DMS79 treated with DMSO at 0.1 percent for 48 hours (cell line): Measurements from ENCODE around the gene PRELID3B.
"Not testable (repeated sequence)": the region's sequence is repeated elsewhere in the genome, so short reads cannot be mapped to it uniquely, and the experiment has no call there.

Experiments
- DNase-seq: peaks from one replicate; lab custom pipeline; 2025; lab: John Stamatoyannopoulos, UW

Gene PRELID3B

DNA sequence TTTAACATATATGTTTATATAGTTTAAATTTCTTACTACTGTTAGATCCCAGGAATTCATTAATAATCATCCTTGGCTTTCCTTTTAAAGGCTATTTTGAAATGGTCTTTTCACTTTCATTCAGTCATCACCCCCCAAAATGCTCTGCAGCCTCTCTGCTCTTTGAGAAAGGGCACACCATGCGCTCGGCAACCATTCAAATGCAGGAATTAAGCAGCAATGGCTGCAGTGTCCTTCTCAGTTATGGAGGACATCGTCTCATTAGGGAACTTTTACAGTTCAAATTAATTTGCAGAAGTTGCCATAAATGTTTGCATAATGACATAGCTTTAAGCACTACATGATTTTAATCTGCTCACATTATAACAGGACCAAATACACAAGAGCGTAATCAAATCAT, 17.1 kb downstream of the PRELID3B start:
- no peak for DNase-seq

DNA sequence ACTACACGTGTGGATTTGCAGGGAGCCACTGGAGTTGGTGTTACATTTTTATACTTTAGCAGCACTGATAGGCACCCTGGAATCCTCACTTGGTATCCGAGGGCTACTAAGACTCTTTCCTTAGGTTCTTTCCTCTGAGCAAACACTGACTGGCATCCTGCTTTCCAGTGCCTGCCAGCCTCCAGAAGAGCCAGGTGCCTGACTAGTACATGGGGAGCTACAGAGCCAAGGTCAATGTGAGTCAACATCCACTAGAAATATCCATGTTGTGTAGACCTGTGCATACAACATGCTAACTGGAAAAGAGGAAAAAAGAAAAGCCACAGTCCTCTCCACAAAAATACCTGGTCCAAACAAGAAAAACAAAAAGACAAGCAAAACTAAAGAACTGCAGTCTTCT, 17.5 kb downstream of the PRELID3B start:
- no peak for DNase-seq

DNA sequence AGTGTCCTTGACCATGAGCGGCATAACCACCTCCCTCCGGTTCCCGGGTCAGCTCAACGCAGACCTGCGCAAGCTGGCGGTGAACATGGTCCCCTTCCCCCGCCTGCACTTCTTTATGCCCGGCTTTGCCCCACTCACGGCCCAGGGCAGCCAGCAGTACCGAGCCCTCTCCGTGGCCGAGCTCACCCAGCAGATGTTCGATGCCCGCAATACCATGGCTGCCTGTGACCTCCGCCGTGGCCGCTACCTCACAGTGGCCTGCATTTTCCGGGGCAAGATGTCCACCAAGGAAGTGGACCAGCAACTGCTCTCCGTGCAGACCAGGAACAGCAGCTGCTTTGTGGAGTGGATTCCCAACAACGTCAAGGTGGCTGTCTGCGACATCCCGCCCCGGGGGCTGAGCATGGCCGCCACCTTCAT, 18.5 kb downstream of the PRELID3B start:
- no peak for DNase-seq

DNA sequence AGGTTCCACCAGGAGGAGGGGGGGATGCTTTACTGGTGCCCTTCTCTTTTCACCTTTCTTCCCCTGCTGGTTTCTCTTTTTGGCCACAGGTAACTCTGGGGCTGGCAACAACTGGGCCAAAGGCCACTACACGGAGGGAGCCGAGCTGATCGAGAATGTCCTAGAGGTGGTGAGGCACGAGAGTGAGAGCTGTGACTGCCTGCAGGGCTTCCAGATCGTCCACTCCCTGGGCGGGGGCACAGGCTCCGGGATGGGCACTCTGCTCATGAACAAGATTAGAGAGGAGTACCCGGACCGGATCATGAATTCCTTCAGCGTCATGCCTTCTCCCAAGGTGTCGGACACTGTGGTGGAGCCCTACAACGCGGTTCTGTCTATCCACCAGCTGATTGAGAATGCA, 19.0 kb downstream of the PRELID3B start:
- DNase-seq, result no peak

DNA sequence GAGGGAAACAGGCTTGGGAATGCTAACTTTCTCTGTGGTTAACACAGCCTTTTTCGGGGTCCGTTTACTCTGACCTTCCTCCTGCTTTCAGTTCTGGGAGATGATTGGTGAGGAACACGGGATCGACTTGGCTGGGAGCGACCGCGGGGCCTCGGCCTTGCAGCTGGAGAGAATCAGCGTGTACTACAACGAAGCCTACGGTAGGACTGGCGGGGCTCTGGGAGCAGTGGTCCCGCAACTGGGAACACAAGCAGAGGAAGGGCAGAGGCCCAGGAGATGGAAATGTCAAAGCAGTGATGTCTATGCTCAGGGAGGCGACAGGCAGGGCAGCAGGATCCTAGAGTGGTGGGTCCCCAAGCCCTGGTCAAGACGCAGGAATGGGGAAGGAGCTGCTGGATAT, 19.8 kb downstream of the PRELID3B start:
- DNase-seq, result no peak

DNA sequence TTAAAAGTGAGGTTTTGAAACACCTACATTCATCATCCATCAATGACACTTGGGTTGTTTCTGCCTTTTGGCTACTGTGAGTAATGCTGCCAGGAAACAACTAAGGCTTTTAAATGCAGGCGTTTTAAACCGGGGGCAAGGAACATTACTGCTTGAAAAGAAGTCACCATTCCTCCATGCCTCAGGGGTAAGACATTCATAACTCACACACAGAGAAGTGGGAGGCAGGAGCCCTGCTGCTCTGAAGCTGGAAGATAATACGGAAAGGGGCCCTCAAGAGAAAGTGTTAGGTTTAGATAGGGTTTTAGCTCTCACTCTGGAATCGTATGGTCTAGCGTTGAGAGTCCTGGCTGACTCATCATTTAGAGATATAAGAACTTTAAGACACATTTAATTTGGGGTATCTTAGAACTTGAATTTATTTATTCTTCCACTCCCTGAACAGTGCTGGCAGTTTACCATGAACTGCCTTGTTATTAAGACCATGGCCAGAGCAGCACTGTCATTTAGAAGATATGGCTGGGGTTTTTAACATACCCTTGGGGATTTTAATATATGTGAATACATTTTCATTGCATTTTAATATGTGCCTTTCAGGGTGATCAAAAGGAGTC, 21.5 kb downstream of the PRELID3B start:
- no peak for DNase-seq

DNA sequence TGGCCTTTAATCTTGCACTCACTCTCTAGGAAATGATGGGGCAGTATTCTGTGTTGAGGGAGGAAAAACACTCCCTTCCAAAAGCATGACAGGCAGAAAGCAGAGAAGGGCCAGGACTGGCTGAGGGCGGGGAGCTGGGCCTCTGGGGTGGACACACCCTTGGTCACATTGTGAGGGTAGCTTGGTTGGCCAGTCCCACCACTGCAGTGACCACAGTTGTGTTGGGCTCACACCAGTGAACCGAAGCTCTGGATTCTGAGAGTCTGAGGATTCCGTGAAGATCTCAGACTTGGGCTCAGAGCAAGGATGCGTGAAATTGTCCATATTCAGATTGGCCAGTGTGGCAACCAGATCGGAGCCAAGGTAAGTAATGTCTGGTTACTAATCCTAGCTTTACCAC, 23.4 kb downstream of the PRELID3B start, which contains the start of gene TUBB1:
TSS of gene TUBB1 (plus strand) at position 213 of the 400 bp plus-strand sequence. CDS start at position 307, 94 bp downstream.
- no peak for DNase-seq

DNA sequence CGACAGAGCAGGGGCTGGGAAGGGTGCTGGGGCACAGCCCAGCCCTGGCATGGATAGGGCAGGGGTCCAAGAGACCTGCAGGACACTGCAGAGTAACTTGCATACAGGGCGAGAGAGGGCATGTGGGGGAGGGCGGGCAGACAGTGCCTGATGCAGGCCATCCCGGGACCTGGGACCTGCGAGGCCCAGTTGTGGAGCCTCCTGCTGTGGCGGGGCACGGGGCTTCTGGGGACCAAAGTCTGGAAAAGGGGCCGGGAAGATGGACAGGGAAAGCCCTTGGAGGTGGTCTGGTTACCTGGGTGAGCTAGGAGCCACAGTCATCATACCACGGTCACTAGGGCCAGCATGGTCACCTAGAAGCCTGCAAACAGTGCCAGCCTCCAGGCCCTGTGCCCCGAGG, 23.8 kb downstream of the PRELID3B start:
- DNase-seq, result no peak

DNA sequence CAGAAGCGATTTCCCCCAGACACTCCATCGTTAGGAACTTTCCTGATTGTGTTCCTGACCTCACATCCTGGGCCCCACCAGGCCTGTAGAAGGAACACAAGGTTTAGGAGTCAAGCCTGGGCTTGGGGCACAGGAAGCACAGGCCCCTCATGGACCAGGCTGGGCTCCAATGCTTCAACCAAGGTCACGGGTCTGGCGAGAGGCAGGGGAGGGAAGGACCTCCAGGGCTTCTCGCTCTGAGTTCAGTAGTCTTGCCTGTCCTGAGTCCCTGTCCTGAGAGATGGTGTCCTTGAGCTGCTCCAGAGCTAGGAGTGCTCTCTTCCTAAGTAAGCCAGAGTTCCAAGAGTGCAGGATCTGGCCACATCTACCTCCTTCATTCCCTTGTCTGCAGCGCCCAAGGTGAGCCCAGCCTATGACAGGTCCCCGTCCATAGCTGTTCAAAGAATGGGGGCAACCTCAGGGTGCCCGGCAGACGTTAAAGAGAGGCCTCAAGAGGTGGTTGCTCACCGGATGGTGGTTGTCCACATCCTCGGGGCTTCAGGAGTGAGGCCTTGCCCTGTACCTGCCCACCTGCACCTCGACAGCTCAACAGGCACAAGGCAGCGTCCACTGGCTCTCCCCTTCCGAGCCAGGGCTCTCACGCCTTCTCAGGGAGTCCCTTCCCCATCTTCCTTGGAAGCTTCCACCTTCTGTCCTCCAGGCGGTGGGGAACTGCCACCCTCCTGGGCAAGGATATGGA, 24.9 kb downstream of the PRELID3B start:
- no peak for DNase-seq

DNA sequence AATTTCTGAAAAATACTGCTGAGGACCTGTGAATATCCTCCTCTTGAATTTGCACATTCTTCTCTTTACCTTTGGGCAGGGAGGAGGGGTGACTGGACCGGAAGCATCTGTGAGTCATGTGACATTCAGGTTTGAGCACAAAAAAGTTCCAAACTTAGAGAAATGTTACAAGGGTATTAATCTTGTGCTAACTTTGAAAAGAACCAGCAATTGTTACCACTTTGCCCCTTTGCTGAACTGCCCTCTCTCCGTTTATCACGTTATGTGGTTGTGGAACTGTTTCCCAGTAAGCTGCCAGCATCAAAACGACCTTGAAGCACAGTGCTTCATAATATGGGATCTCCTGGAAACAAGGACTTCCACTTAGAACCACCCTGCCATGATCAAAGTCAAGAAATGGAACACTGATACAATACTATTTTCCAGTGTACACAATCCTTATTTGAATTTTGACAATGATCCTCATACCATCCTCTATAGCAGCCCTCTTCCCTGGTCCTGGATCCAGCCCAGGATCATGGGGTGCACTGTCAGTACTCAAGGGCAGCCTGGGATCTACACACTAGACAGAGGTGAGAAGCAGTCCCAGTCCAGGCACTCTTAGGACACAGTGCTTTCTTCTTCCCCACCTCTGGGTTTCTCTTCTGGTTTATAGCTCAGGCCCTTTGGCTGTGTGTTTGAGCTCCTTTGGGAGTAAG, 25.6 kb downstream of the PRELID3B start:
- DNase-seq, result no peak

DNA sequence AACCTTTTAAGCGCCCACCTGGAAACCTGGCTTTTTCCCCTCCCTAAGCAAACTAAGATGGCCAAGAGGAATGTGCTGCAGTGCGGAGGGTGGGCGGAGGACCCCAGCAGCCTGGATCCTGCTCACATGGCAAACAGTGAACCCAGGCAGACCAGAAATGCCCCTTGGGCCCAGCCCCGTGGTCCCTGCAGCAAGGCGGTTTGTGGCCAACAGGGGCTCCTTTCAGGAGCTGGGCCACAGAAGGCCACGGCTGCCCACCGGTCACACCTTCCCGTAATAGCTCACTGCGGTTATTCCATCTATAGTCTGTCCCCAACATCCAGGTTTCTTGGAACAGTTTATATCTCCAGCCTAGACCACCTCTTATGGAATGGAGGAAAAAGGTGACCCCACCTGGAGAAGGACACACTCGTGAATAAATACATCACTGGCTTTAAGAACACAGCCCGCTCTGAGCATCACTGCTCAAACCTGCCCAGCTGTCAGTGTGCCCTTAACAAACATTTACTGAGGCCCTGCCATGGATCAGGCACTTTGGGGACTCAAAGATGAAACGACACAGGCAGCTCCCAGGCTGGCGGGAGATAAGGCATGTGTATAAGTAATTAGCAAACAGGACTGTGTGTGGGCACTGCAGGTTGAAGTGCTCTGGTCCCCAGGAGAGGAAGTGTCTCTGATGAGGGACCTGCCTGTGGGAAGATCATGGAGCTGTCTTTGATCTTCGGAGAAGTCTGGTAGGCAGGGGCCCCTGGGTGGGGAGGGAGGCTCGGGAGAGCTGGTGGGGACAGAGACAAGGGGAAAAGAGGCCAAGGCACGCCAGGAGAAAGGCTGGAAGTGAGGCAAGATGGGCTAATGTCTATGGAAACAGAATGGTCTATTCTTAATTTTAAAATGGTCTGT, 26.5 kb downstream of the PRELID3B start:
- DNase-seq, result no peak

DNA sequence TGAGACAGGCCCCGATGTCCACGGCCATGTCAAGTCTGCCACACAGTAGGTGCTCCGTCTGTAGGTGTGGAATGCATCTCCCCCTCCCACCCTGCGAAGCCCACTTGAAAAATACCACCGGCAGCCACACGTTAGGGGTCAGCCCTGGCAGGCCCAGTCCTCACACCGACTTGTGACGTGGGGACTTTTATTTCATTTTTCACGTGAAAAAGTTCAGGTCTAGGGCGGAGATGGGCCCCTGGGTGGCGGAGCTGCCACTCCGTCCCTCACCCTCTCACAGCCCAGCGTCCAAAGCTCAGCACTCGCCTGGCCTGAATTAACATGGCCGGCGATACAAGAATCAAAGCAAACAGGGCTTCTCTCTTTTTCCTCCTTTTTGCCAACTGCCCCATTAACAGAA, 27.2 kb downstream of the PRELID3B start:
- no peak for DNase-seq

DNA sequence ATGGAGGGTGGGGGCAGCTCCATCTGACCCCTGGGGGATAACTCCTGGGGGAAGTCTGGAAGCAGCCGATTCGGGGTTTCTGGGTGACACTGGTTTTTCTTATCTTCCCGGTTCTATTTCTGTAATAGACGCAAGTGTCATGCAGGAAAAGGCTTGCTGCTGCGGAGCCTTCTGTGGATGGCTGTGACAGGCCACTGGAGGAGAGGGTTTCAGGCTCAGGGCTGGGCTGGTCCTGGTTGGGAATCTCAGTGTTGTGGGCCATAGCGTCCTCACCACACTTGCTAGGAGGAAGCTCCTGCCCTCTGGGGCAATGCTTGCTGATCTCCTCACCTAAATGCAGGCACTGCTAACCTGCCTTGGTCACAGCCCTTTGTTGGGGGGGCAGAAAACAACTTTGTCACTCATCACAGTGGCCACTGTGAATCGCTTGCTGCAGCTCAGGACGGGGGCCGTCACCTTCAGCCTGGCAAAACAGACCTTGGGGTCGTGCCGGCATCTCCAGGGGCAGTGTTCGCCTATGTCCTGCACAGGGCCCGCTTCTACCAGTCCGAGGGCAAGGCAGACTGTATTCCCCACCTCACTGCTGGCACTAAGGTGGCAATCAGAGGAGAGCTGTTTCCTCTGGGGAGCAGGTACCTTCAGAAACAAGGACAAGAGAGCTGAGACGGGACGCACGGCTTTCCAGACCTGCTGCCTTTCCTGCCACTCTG, 27.8 kb downstream of the PRELID3B start:
- no peak for DNase-seq

DNA sequence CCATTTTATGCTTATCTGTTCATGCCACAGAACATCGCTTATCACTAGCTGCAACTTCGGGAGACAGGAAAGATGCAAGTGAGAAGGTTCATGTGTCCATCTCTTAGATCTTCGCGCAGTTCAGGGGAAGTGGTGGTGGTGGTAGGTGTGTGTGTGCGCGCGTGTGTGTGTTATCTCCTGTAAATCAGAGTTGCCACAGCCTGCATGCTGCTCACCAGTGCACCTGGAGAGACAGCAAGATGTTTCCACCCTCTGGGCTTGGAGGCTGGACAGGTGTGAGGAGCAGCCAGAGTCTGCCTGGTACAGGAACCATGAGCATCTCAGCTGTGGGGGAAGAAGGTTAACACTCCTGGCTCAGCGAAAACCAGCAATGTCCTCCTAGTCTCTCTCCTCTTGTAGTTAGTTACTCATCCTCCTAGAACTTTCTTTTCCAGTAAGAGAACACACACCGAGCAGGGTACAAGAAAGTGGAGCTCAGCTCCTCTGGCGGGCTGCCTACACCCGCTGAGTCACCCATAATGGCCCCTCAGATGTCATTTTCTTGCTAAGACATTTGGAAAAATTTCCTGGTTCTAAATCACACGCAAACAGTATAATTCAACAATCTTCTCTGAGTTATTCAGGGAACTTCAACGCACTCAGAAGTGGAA, 28.5 kb downstream of the PRELID3B start:
- DNase-seq, result no peak

DNA sequence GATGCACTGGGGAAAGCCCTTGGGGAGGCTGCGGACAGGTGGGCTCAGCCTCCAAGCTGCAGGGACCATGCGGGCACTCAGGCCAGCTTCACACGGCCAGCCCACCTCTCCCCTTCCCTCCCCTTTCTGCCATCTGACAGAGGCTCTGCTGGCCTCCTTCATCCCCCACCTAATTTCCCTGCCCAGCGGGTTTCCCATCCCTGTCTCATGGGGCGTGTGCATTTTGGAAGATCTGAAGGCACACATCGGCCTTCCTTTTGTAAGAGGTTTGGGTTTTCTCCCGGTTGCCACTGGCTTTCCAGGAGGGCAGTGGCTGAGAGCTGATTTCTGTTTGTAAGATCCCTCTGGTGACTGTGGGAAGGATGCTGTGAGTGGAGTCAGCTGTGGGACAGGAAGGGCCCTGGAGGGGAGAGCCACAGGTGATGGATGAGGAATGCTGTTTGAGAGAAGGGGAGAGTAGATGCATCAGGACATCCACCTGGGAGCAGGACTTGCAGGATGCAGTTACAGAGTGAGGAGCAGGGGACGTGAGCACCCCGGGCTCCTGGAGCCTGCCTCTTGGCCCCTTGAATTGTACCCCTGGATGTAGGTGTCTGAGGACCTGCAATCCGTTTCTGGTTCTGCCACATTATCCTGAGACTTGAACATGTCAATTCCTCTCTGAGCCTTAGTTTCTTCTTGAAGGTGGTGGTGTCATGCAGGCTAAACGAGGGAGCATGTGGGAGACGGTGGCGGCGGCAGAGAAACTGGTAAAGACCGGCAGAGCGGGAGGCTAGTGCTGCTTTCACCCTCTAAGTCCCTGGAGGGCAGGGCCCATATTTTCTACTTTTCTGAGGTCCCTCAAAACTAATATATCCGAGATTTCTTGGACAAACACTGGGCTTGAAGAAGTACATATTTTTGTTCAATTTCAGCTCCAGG, 29.3 kb downstream of the PRELID3B start:
- DNase-seq, result no peak

DNA sequence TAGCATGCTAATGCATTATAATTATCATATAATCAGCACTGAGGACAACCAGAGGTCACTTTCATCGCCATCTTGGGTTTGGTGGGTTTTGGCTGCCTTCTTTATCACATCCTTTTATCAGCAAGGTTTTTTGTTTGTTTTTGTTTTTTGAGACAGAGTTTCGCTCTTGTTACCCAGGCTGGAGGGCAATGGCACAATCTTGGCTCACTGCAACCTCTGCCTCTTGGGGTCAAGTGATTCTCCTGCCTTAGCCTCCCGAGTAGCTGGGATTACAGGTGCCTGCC, 30.8 kb downstream of the PRELID3B start:
- DNase-seq, result not testable (repeated sequence)

DNA sequence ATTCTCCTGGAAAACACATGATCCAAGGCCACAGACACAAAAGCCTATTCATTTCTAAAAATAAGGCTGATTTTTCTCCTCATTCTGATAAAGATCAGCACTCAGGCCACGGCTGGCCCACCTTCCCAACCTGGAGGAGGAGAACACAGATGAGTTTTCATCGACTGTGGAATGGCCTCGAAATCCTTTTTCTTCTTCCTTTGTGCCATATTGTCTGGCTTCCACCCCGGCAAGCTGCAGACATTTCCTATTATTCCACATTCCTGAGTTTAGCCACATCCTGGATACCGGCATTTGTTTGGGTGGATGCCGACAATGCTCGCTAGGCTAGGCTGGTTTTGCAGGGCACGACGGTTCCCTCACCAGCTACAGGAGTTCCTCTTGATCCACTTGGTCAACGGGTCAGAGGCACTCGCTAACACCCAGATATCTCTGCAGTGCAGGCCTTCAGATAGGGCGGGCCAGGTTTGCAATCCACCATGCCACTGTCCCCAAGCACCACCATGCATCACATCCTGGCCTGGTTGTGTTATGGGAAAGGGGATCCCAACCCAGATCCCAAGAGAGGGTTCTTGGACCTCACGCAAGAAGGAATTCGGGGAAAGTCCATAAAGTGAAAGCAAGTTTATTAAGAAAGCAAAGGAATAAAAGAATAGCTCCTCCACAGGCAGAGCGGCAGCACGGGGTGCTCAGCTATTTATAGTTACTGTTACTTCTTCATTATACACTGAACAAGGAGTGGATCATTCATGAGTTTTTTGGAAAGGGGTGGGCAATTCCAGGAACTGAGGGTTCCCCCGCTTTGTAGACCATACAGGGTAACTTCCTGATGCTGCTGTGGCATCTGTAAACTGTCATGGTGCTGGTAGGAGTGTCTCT, 31.4 kb downstream of the PRELID3B start:
- no peak for DNase-seq

DNA sequence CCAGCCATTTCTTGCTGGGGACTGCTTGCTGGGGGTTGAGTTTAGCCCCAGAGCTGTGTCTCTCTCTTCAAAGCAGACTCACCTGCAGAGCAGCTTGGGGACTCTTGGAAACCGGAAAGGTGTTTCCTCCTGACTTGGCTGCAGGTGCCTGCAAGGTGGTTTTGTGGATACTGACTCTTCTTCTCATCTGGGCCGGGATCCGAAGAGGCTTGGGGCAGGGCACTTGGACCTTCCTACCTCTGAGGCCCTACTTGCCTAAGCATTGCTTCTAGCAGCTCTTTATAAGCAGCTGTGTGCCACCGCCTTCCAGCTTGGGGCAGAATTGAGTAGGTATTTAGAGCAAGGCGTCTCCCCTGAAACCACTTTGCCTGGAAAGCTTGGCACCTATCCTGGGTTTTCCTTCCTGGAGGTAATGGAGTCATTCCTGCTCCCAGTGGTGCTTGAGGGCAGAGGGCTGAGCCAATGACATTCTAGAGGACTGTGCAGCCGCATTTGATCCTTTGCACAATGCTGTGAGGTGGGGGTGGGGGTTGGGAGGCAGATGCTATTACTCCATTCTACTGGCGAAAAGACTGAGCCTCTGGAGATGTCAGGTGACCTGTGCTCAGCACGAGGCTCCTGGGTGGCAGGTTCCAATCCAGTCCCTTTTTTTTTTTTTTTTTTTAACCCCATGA, 32.1 kb downstream of the PRELID3B start:
- peak; percentile 11 for DNase-seq
